ENCODE data around the gene FGF18.
"Not testable (repeated sequence)": the region's sequence is repeated elsewhere in the genome, so short reads cannot be mapped to it uniquely, and the experiment has no call there.

Gene FGF18

GRCh38 chr5:171495122-171495700, 75.8 kb downstream of the FGF18 start:
- no peaks in the 10 kb centered on the region for H3K36me3 Mint-ChIP-seq
- H3K4me3 Mint-ChIP-seq = no peak overlapping the region
- no peak overlapping the region for H3K27ac Mint-ChIP-seq
- H3K4me1 Mint-ChIP-seq (ENCODE audit: low read depth) = no peaks in the 10 kb centered on the region
- H3K27me3 Mint-ChIP-seq = no peaks in the 10 kb centered on the region
- H3K9me3 Mint-ChIP-seq (ENCODE audit: low read depth) = no peaks in the 10 kb centered on the region

DNA sequence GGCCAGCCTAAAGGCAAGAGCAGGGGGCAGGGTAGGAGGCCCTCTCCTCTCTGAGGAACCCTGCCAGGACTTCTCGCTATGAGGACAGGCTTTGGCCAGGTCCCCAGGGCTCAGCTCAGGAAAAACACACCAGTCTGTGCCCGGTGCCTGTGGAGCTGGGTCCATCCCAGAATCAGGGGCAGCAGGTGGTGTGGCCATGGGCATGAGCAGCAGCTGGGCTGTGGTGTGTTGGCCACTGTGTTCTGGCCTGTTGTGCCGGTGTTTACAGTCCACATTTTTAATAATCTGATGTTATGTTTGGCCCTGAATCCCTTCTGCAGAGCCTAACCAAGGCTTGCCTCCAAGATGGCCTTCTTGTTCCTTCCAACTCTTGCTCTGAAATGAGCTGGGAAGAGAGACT, 77.0 kb downstream of the FGF18 start:
- Mint-ChIP-seq H3K27ac (no peak overlapping the region), H3K9me3 (ENCODE audit: low read depth) (no peaks in the 10 kb centered on the region), H3K36me3 (no peaks in the 10 kb centered on the region), H3K27me3 (no peaks in the 10 kb centered on the region), H3K4me3 (no peak overlapping the region), H3K4me1 (ENCODE audit: low read depth) (no peaks in the 10 kb centered on the region)

DNA sequence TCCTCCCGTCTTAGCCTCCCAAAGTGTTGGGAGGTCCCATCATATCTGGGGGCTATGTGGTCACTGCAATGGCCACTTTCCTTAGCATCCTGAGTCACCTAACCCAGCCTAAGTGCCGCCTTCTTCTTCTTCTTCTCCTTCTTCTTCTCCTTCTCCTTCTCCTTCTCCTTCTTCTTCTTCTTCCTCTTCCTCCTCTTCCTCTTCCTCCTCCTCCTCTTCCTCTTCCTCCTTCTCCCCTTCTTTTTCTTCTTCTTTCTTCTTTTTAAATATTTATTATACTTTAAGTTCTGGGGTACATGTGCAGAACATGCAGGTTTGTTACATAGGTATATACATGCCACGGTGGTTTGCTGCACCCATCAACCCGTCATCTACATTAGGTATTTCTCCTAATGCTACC, 78.0 kb downstream of the FGF18 start:
- not testable (repeated sequence) for H3K27me3 Mint-ChIP-seq; H3K36me3 Mint-ChIP-seq; H3K4me3 Mint-ChIP-seq; H3K9me3 Mint-ChIP-seq (ENCODE audit: low read depth); H3K4me1 Mint-ChIP-seq (ENCODE audit: low read depth); H3K27ac Mint-ChIP-seq

DNA sequence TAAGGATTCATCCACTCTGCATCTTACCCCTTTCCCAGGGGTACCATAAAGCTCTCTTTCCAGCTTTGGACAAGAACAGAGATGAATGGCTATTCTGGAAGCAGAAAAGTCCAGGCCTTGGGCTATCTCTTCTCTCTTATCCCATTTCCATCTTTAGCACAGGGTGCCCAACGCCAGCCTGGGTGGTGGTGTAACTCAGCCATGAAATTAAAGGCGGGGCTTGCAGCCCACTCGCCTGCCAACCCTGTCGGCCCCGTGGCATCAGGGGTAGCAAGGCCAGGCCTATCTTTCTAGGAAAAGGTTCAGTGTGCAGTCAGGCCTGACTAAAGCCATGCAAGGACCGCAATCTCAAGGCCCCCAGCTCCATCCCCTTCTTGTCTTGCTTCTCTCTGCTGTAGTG, 78.7 kb downstream of the FGF18 start:
- Mint-ChIP-seq H3K27ac (no peak overlapping the region), H3K36me3 (no peaks in the 10 kb centered on the region), H3K27me3 (no peaks in the 10 kb centered on the region), H3K4me1 (ENCODE audit: low read depth) (no peaks in the 10 kb centered on the region), H3K9me3 (ENCODE audit: low read depth) (no peaks in the 10 kb centered on the region), H3K4me3 (no peak overlapping the region)

GRCh38 chr5:171499611-171500010, 80.2 kb downstream of the FGF18 start:
- Mint-ChIP-seq H3K4me3 (no peak overlapping the region), H3K27ac (no peak overlapping the region), H3K4me1 (ENCODE audit: low read depth) (no peaks in the 10 kb centered on the region), H3K36me3 (no peaks in the 10 kb centered on the region), H3K9me3 (ENCODE audit: low read depth) (no peaks in the 10 kb centered on the region), H3K27me3 (no peaks in the 10 kb centered on the region)

DNA sequence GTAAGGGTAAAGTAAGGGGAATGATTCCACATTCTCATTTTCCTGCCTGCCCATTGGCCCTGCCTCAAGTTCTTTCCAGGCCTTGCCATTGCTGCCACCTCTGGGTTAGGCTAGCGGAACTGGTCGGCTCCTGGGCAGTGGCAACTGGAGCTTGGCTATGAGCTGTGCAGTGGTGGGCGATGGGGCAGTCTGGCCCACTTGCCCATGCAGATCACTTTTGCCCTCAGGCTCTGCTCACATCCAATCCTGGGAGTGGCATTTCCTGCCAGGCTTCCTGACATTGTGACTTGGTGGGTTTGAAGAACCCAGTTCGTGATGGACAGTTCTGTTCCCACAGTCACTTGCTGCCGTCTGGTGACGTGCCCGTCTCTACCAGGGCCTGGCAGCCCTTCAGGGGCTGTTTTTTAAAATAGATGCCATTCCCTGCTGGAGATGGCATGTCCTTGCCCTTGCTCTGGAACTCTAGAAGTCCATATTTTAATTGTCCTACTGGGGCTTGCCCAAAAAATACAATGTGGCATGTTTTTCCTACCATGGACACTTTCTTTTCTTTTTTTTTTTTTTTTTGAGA, 86.1 kb downstream of the FGF18 start:
- Mint-ChIP-seq H3K4me3 (no peak overlapping the region), H3K36me3 (no peaks in the 10 kb centered on the region), H3K4me1 (ENCODE audit: low read depth) (no peaks in the 10 kb centered on the region), H3K27me3 (no peaks in the 10 kb centered on the region), H3K9me3 (ENCODE audit: low read depth) (no peaks in the 10 kb centered on the region), H3K27ac (no peak overlapping the region)

DNA sequence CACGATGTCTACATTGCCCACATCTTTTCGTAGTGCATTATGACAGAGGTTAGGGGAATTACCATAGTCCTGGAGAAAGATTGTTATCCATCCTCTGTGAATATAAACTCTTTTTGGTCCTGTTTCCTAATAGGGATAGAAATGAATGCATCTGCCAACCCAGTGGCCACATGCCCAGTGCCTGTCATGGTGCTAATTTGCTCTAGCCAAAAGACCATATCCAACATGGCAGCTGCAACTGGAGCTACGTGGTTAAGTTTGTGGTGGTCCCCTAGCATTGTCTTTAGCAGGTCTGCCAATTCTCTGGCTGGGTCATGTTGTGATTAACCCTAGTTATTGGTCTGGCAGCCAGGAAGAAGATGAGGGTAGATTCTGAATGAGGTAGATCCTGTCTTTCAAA, 87.5 kb downstream of the FGF18 start:
- Mint-ChIP-seq H3K27me3 (no peaks in the 10 kb centered on the region), H3K4me3 (no peak overlapping the region), H3K9me3 (ENCODE audit: low read depth) (no peaks in the 10 kb centered on the region), H3K36me3 (no peaks in the 10 kb centered on the region), H3K27ac (no peak overlapping the region), H3K4me1 (ENCODE audit: low read depth) (no peaks in the 10 kb centered on the region)

Data from activated naive CD8-positive, alpha-beta T cell (primary cell).